Keratinocyte (primary cell): Measurements from ENCODE around the gene NCOA7. TPM values are rescaled to one million over a fixed set of nuclear protein-coding genes. Genes with fewer than 3 reads are reported as not detected.

Source experiments
- DNase-seq: peaks from one replicate; pipeline ENCODE4 v3.0.0-alpha.2; 2011; ENCODE audit warnings: low read depth, missing footprints, low spot score
- FAIRE-seq: peaks from 2 replicates; lab custom pipeline; 2011; peaks lifted over from hg19 to GRCh38; lab: Jason Lieb, UNC
- H2AFZ ChIP-seq: 2 replicates; pipeline ENCODE4 v1.6.0; 2012; ENCODE audit warnings: low read length, control low read depth, inconsistent platforms; ENCODE audit not compliant: control insufficient read depth
- H3K27ac ChIP-seq: 2 replicates; pipeline ENCODE4 v1.5.1; 2011; ENCODE audit warnings: low read length; ENCODE audit not compliant: control insufficient read depth, insufficient read depth
- H3K27me3 ChIP-seq: 3 replicates; pipeline ENCODE4 v1.6.0; 2011; ENCODE audit warnings: low read length; ENCODE audit not compliant: control insufficient read depth, insufficient read depth; ENCODE audit errors: extremely low read depth
- H3K36me3 ChIP-seq, 2 experiments: 2 replicates in 1 of 2; 3 replicates in 1 of 2; pipeline ENCODE4 v1.5.1; 2011; ENCODE audit warnings: low read length in 2 of 2, mild to moderate bottlenecking in 1 of 2; ENCODE audit not compliant: control insufficient read depth in 2 of 2, insufficient read depth in 2 of 2; ENCODE audit errors: extremely low read depth in 1 of 2
- H3K4me1 ChIP-seq: 3 replicates; pipeline ENCODE4 v1.5.1; 2011; ENCODE audit warnings: low read length; ENCODE audit not compliant: control insufficient read depth, insufficient read depth; ENCODE audit errors: extremely low read depth
- H3K4me2 ChIP-seq: 3 replicates; pipeline ENCODE4 v1.6.0; 2011; ENCODE audit warnings: low read depth, low read length; ENCODE audit not compliant: control insufficient read depth, insufficient read depth; ENCODE audit errors: extremely low read depth
- H3K4me3 ChIP-seq, 3 experiments: fragments of 200-600 bp in 1 of 3; sonication (generic) in 1 of 3; 2 replicates in 2 of 3; 3 replicates in 1 of 3; pipeline ENCODE4 v1.5.1; 2011 to 2016; ENCODE audit warnings: low read length in 3 of 3, mild to moderate bottlenecking in 3 of 3, control low read depth in 2 of 3, inconsistent platforms in 1 of 3, low read depth in 1 of 3, mixed read lengths in 1 of 3, mixed run types in 1 of 3, moderate library complexity in 1 of 3; ENCODE audit not compliant: control insufficient read depth in 2 of 3, insufficient read depth in 2 of 3; ENCODE audit errors: extremely low read depth in 1 of 3
- H3K79me2 ChIP-seq: 2 replicates; pipeline ENCODE4 v1.6.0; 2012; ENCODE audit warnings: low read length; ENCODE audit not compliant: control insufficient read depth, insufficient read depth
- H3K9ac ChIP-seq: 3 replicates; pipeline ENCODE4 v1.6.0; 2011; ENCODE audit warnings: low read length; ENCODE audit not compliant: control insufficient read depth, insufficient read depth; ENCODE audit errors: extremely low read depth
- H3K9me1 ChIP-seq: 3 replicates; pipeline ENCODE4 v1.6.0; 2011; ENCODE audit warnings: low read length; ENCODE audit not compliant: control insufficient read depth, insufficient read depth; ENCODE audit errors: extremely low read depth
- H3K9me3 ChIP-seq: 2 replicates; pipeline ENCODE4 v1.5.1; 2012; ENCODE audit warnings: low read depth, low read length; ENCODE audit not compliant: control insufficient read depth
- H4K20me1 ChIP-seq: 3 replicates; pipeline ENCODE4 v1.6.0; 2011; ENCODE audit warnings: low read length; ENCODE audit not compliant: control insufficient read depth, insufficient read depth; ENCODE audit errors: extremely low read depth
- EZH2 ChIP-seq: IDR thresholded peaks from one replicate; pipeline ENCODE4 v1.6.1; 2012; ENCODE audit warnings: inconsistent platforms, mild to moderate bottlenecking, low read length, moderate library complexity
- dilution Hi-C: fragments of 300-500 bp; cut with MboI; formaldehyde crosslinking; loops from one replicate; pipeline ENCODE4 v1.7.0; 2020; ENCODE audit warnings: low sequenced_read_pairs; ENCODE audit not compliant: extremely low pct_ligation_motif_present
- polyA plus RNA-seq, 5 experiments: library from polyadenylated mRNA; depleted of rRNA in 3 of 5; stranded (reverse) in 3 of 5; stranded (forward) in 1 of 5; unstranded in 1 of 5; fragments of >200 nt; gene quantifications; 1 replicate in 1 of 5; 2 replicates in 3 of 5; 3 replicates in 1 of 5; pipeline versions ENCODE4 v1.2.1 to v1.2.3, GENCODE V29; 2011 to 2012; ENCODE audit warnings: missing spikeins in 2 of 5, low read depth in 1 of 5, low replicate concordance in 1 of 5
- TF ChIP-seq, protein P1 (sequence below), 3 experiments: IDR thresholded peaks in 1 of 3; conservative IDR thresholded peaks in 1 of 3; optimal IDR thresholded peaks in 1 of 3; 2 replicates in 2 of 3; 3 replicates in 1 of 3; pipeline versions ENCODE3 to v1.5.1; 2011; ENCODE audit warnings: low read length in 3 of 3, mild to moderate bottlenecking in 3 of 3, moderate library complexity in 2 of 3, control low read depth in 1 of 3, inconsistent platforms in 1 of 3; ENCODE audit not compliant: insufficient read depth in 2 of 3; ENCODE audit errors: extremely low read depth in 1 of 3

NCOA7 gene
- polyA plus RNA-seq, 1 donor (not counting 4 experiments of a cell fraction or from before 2014, with no cell fraction given): 20.5 TPM

DNA sequence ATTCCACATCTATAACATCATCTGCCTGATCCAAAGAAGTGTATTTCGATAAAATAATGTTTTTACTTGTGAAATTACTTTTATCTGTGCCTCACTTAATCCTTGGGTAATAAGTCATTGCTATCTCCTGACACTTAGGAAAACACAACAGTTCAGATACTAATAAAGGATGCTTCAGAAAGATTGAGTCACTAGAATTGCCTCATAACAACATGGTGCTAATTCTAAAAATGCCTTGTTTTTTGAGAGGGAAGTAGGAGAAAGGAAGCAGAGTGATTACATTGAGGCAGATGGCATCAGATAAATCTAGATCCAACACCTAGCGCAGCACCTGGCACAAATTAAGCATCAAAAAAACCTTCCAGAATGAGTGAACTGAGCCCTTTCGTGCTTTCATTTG, 69.0 kb downstream of the NCOA7 start:
- Histone ChIP-seq H3K9me3 (no peaks in the 10 kb centered on the region), H3K9me1 (no peaks in the 10 kb centered on the region), H3K9ac (no peak overlapping the region), H2AFZ (no peak overlapping the region), H3K79me2 (no peaks in the 10 kb centered on the region), H3K27ac (no peak overlapping the region), H3K27me3 (no peaks in the 10 kb centered on the region), H4K20me1 (no peaks in the 10 kb centered on the region), H3K4me3 (no peak overlapping the region), H3K4me2 (no peak overlapping the region), H3K36me3 (no peaks in the 10 kb centered on the region), H3K4me1 (no peaks in the 10 kb centered on the region)
- DNase-seq (no peak), FAIRE-seq (no peak)
- dilution Hi-C loops: no loop called here
- TF ChIP-seq, protein P1, sequence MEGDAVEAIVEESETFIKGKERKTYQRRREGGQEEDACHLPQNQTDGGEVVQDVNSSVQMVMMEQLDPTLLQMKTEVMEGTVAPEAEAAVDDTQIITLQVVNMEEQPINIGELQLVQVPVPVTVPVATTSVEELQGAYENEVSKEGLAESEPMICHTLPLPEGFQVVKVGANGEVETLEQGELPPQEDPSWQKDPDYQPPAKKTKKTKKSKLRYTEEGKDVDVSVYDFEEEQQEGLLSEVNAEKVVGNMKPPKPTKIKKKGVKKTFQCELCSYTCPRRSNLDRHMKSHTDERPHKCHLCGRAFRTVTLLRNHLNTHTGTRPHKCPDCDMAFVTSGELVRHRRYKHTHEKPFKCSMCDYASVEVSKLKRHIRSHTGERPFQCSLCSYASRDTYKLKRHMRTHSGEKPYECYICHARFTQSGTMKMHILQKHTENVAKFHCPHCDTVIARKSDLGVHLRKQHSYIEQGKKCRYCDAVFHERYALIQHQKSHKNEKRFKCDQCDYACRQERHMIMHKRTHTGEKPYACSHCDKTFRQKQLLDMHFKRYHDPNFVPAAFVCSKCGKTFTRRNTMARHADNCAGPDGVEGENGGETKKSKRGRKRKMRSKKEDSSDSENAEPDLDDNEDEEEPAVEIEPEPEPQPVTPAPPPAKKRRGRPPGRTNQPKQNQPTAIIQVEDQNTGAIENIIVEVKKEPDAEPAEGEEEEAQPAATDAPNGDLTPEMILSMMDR (optimal IDR thresholded peaks at IDR 0.05 in 1 of 3, IDR thresholded peaks at IDR 0.05 in 1 of 3, conservative IDR thresholded peaks at IDR 0.05 in 1 of 3; ENCODE audit: extremely low read depth in 1 of 3, insufficient read depth in 2 of 3, low read length in 3 of 3): no peak
- no peak for TF ChIP-seq EZH2

DNA sequence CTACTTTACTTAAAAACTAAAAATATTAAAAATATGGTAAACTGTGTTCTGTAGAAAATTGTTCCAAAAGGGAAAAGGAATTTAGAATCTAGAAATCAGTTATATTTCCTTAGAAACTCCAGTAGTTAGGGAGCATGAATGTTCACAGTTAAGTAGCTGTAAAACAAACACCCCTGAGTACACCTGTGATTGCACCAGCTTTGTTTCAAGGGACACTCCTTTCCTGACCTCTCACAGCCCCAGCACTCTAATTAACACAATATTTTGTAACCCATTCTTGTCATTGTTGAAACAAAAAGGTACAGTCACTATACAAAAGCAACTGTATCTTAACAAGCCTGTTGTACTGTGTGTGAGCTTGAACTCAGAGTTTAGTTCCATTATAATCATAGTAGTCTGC, 72.3 kb downstream of the NCOA7 start:
- FAIRE-seq: no peak
- H3K27ac ChIP-seq: no peak overlapping the region
- H3K79me2 ChIP-seq: no peaks in the 10 kb centered on the region
- H2AFZ ChIP-seq: no peak overlapping the region
- H3K27me3 ChIP-seq: no peaks in the 10 kb centered on the region
- no peak overlapping the region for H3K9ac ChIP-seq
- peaks cover 10% of the 10 kb centered on the region for H3K4me1 ChIP-seq
- H3K9me1 ChIP-seq: no peaks in the 10 kb centered on the region
- H3K4me3 ChIP-seq: no peak overlapping the region
- no peak for TF ChIP-seq EZH2
- TF ChIP-seq, protein P1 (optimal IDR thresholded peaks at IDR 0.05 in 1 of 3, IDR thresholded peaks at IDR 0.05 in 1 of 3, conservative IDR thresholded peaks at IDR 0.05 in 1 of 3; ENCODE audit: extremely low read depth in 1 of 3, insufficient read depth in 2 of 3, low read length in 3 of 3): no peak
- H3K36me3 ChIP-seq: no peaks in the 10 kb centered on the region
- dilution Hi-C loops: no loop called here
- H3K9me3 ChIP-seq: no peaks in the 10 kb centered on the region
- no peak for DNase-seq
- H3K4me2 ChIP-seq: no peak overlapping the region
- H4K20me1 ChIP-seq: no peaks in the 10 kb centered on the region
